ENCODE data around the gene ZMIZ1.

DNA sequence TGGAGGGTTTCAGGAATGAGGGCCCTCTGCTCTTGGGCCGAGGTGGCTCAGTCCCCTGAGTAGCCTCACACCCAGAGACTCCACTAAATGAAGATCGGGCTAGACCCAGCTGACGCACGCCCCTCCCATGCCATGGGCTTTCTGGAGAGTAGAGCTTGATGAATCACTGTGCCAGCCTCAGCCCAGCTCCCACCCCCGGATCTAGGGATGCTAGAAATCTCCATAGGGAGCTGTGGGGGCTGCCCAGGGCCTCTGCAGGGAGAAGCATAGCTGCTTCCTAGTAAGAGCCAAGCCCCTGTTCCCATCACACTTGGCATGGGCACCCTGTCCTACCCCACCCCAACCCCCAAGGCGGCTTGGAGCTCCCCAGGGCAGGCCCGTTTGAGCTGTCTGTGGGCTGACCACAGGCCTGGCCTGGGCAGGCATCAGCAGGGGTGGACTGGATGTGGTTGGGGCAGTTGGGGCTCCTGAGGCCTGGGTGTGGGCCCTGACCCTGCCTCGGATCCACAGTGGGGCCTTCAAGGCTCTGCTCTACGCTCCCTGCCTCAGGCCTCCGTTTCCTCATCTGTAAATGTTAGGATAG lies 121.2 kb downstream of the ZMIZ1 start:
- TF ChIP-seq, protein P1, sequence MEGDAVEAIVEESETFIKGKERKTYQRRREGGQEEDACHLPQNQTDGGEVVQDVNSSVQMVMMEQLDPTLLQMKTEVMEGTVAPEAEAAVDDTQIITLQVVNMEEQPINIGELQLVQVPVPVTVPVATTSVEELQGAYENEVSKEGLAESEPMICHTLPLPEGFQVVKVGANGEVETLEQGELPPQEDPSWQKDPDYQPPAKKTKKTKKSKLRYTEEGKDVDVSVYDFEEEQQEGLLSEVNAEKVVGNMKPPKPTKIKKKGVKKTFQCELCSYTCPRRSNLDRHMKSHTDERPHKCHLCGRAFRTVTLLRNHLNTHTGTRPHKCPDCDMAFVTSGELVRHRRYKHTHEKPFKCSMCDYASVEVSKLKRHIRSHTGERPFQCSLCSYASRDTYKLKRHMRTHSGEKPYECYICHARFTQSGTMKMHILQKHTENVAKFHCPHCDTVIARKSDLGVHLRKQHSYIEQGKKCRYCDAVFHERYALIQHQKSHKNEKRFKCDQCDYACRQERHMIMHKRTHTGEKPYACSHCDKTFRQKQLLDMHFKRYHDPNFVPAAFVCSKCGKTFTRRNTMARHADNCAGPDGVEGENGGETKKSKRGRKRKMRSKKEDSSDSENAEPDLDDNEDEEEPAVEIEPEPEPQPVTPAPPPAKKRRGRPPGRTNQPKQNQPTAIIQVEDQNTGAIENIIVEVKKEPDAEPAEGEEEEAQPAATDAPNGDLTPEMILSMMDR (IDR thresholded peaks at IDR 0.05; ENCODE audit: poor library complexity, severe bottlenecking): no peak
- no peak for TF ChIP-seq MXI1 (conservative IDR thresholded peaks at IDR 0.05; ENCODE audit: poor library complexity, severe bottlenecking)
- TF ChIP-seq SMC3 (conservative IDR thresholded peaks at IDR 0.05; ENCODE audit: poor library complexity): no peak
- TF ChIP-seq TAF1 (IDR thresholded peaks at IDR 0.05; ENCODE audit: low read depth): no peak
- no peak for TF ChIP-seq POLR2AphosphoS5 (IDR thresholded peaks at IDR 0.05)
- TF ChIP-seq, protein P2, sequence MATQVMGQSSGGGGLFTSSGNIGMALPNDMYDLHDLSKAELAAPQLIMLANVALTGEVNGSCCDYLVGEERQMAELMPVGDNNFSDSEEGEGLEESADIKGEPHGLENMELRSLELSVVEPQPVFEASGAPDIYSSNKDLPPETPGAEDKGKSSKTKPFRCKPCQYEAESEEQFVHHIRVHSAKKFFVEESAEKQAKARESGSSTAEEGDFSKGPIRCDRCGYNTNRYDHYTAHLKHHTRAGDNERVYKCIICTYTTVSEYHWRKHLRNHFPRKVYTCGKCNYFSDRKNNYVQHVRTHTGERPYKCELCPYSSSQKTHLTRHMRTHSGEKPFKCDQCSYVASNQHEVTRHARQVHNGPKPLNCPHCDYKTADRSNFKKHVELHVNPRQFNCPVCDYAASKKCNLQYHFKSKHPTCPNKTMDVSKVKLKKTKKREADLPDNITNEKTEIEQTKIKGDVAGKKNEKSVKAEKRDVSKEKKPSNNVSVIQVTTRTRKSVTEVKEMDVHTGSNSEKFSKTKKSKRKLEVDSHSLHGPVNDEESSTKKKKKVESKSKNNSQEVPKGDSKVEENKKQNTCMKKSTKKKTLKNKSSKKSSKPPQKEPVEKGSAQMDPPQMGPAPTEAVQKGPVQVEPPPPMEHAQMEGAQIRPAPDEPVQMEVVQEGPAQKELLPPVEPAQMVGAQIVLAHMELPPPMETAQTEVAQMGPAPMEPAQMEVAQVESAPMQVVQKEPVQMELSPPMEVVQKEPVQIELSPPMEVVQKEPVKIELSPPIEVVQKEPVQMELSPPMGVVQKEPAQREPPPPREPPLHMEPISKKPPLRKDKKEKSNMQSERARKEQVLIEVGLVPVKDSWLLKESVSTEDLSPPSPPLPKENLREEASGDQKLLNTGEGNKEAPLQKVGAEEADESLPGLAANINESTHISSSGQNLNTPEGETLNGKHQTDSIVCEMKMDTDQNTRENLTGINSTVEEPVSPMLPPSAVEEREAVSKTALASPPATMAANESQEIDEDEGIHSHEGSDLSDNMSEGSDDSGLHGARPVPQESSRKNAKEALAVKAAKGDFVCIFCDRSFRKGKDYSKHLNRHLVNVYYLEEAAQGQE (IDR thresholded peaks at IDR 0.05; ENCODE audit: borderline replicate concordance): no peak
- TF ChIP-seq EZH2 (IDR thresholded peaks at IDR 0.05; ENCODE audit: borderline replicate concordance, insufficient read depth, low read length, poor library complexity, severe bottlenecking): no peak
